Ectodermal cell (in vitro differentiated cells): ENCODE measurements around the gene NLGN4Y.

ENCODE experiments used
- H3K27ac ChIP-seq: 2 replicates; pipeline ENCODE4 v1.7.0; 2013; ENCODE audit warnings: mild to moderate bottlenecking, low read depth, low read length; ENCODE audit not compliant: insufficient read depth, poor library complexity, severe bottlenecking
- H3K27me3 ChIP-seq: 2 replicates; pipeline ENCODE4 v1.7.0; 2013; ENCODE audit warnings: mild to moderate bottlenecking, low read length; ENCODE audit not compliant: insufficient read depth, control insufficient read depth, poor library complexity, severe bottlenecking
- H3K36me3 ChIP-seq: one replicate; pipeline ENCODE4 v1.7.0; 2013; ENCODE audit warnings: low read length; ENCODE audit not compliant: control insufficient read depth, insufficient read depth
- H3K4me1 ChIP-seq: one replicate; pipeline ENCODE4 v1.7.0; 2013; ENCODE audit warnings: low read length; ENCODE audit not compliant: control insufficient read depth, insufficient read depth
- H3K4me3 ChIP-seq: 2 replicates; pipeline ENCODE4 v1.7.0; 2013; ENCODE audit warnings: low read depth, low read length, control low read depth; ENCODE audit not compliant: insufficient read depth
- H3K9me3 ChIP-seq: 2 replicates; pipeline ENCODE4 v1.7.0; 2013; ENCODE audit warnings: mild to moderate bottlenecking, low read length, moderate library complexity; ENCODE audit not compliant: control insufficient read depth
- WGBS, 2 experiments: methylation state at CpG; one replicate each; pipeline ENCODE4 v1.1.7; 2013; ENCODE audit warnings: missing lambda C conversion rate in 2 of 2; 5-methylcytosine and 5-hydroxymethylcytosine counted together

NLGN4Y gene

GRCh38 chrY:14793104-14793503 is 268.8 kb downstream of the NLGN4Y start:
- H3K27me3 ChIP-seq = no peaks in the 10 kb centered on the region
- no peaks in the 10 kb centered on the region for H3K36me3 ChIP-seq
- H3K4me1 ChIP-seq = no peaks in the 10 kb centered on the region
- H3K9me3 ChIP-seq = no peaks in the 10 kb centered on the region
- H3K4me3 ChIP-seq = no peak overlapping the region
- 79% methylated on average over 2 of the region's 4 CpGs; no CpG with 5 or more reads in 1 of the 2 experiments for WGBS, 2 experiments
- no peak overlapping the region for H3K27ac ChIP-seq

- Histone ChIP-seq H3K4me3 (no peak overlapping the region), H3K9me3 (no peaks in the 10 kb centered on the region), H3K4me1 (no peaks in the 10 kb centered on the region), H3K27ac (no peak overlapping the region), H3K27me3 (no peaks in the 10 kb centered on the region), H3K36me3 (no peaks in the 10 kb centered on the region)
- 95 to 98% methylated on average over 9 to 11 of the region's 11 CpGs for WGBS, 2 experiments
Observed at GRCh38 chrY:14793674-14794073, 269.3 kb downstream of the NLGN4Y start.

GRCh38 chrY:14798010-14798409 is 273.7 kb downstream of the NLGN4Y start:
- no peaks in the 10 kb centered on the region for H3K9me3 ChIP-seq
- WGBS, 2 experiments = 83% methylated on average over 2 of the region's 2 CpGs; no CpG with 5 or more reads in 1 of the 2 experiments
- no peak overlapping the region for H3K4me3 ChIP-seq
- H3K4me1 ChIP-seq = no peaks in the 10 kb centered on the region
- H3K27me3 ChIP-seq = no peaks in the 10 kb centered on the region
- H3K27ac ChIP-seq = no peak overlapping the region
- no peaks in the 10 kb centered on the region for H3K36me3 ChIP-seq

- no peaks in the 10 kb centered on the region for H3K4me1 ChIP-seq
- H3K9me3 ChIP-seq = no peaks in the 10 kb centered on the region
- H3K27me3 ChIP-seq = no peaks in the 10 kb centered on the region
- no peak overlapping the region for H3K27ac ChIP-seq
- WGBS, 2 experiments = 92 to 100% methylated on average over 1 to 2 of the region's 2 CpGs
- H3K4me3 ChIP-seq = no peak overlapping the region
- H3K36me3 ChIP-seq = no peaks in the 10 kb centered on the region
Observed at GRCh38 chrY:14801096-14801495, 276.8 kb downstream of the NLGN4Y start.

DNA sequence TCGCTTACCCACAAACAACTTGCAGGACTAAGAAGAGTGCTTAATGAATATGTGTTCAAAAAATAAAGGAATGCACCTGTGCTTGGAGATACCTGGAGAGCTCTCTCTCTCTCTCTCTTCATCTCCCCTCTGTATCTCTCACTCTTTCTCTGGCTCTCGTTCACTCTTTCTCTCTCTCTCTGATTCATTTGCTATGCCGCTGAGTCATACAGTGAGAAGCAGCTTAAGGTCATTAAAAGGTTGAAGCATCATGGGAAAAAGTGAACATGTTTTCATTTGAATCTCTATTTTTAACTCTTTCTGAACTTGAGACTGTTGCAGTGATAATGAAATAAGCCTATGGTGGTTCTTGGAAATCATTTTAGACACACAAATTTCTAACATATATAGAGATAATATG is 277.8 kb downstream of the NLGN4Y start:
- H3K27me3 ChIP-seq = no peaks in the 10 kb centered on the region
- no peak overlapping the region for H3K27ac ChIP-seq
- no peak overlapping the region for H3K4me3 ChIP-seq
- WGBS, 2 experiments = 93% methylated on average over 3 of the region's 3 CpGs; no CpG with 5 or more reads in 1 of the 2 experiments
- H3K4me1 ChIP-seq = no peaks in the 10 kb centered on the region
- no peaks in the 10 kb centered on the region for H3K9me3 ChIP-seq
- H3K36me3 ChIP-seq = no peaks in the 10 kb centered on the region

- Histone ChIP-seq H3K4me1 (no peaks in the 10 kb centered on the region), H3K9me3 (no peaks in the 10 kb centered on the region), H3K36me3 (no peaks in the 10 kb centered on the region), H3K27me3 (no peaks in the 10 kb centered on the region), H3K27ac (no peak overlapping the region), H3K4me3 (no peak overlapping the region)
Observed at GRCh38 chrY:14804041-14804440, 279.7 kb downstream of the NLGN4Y start.

GRCh38 chrY:14818452-14818851 is 294.1 kb downstream of the NLGN4Y start:
- H3K27ac ChIP-seq = no peak overlapping the region
- H3K4me1 ChIP-seq = no peaks in the 10 kb centered on the region
- H3K4me3 ChIP-seq = no peak overlapping the region
- H3K9me3 ChIP-seq = no peaks in the 10 kb centered on the region
- H3K36me3 ChIP-seq = no peaks in the 10 kb centered on the region
- H3K27me3 ChIP-seq = no peaks in the 10 kb centered on the region

DNA sequence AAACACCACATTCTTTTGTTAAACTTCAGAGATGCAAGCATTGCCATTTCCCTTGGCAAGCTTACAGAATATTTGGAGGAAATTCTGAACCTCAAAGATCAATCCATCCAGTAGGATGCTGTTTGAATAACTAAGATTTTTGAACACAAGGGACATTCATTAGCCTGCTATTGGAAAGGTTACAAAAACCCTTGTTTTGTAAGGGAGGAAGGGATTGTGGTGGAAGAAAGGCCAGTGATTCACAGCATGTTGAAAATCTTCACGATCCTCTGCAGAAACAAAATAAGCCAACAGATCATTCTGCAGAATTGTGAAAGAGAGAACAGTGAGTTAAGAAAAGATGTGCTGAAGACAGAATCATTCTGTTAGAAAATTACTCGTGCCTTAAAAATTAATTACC is 297.9 kb downstream of the NLGN4Y start:
- H3K9me3 ChIP-seq = no peaks in the 10 kb centered on the region
- H3K4me3 ChIP-seq = no peak overlapping the region
- no peaks in the 10 kb centered on the region for H3K4me1 ChIP-seq
- H3K27ac ChIP-seq = no peak overlapping the region
- 95% methylated on average over 2 of the region's 2 CpGs; no CpG with 5 or more reads in 1 of the 2 experiments for WGBS, 2 experiments
- H3K27me3 ChIP-seq = no peaks in the 10 kb centered on the region
- H3K36me3 ChIP-seq = no peaks in the 10 kb centered on the region

DNA sequence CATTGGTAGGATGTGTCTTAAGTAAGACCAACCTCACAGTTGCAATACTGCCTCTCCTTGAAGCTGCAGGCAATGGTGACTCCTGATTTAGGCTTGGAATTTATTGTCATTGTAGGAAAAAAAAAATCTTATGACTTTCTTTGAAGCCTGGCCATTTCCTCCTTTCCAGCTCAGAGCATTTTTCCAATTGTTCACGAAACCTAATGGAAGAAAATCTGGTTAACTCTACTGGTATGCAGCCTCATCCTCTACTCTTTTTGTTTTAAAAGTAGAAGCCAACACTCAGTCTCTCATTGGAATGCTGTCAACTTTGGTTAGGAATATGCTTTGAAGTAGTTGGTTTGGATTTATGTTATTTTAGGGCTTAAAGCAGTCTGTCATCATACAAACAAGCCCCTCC is 298.6 kb downstream of the NLGN4Y start:
- Histone ChIP-seq H3K27me3 (no peaks in the 10 kb centered on the region), H3K36me3 (no peaks in the 10 kb centered on the region), H3K4me3 (no peak overlapping the region), H3K4me1 (no peaks in the 10 kb centered on the region), H3K9me3 (no peaks in the 10 kb centered on the region), H3K27ac (no peak overlapping the region)
- WGBS, 2 experiments = 83 to 100% methylated on average over 1 of the region's 1 CpG

DNA sequence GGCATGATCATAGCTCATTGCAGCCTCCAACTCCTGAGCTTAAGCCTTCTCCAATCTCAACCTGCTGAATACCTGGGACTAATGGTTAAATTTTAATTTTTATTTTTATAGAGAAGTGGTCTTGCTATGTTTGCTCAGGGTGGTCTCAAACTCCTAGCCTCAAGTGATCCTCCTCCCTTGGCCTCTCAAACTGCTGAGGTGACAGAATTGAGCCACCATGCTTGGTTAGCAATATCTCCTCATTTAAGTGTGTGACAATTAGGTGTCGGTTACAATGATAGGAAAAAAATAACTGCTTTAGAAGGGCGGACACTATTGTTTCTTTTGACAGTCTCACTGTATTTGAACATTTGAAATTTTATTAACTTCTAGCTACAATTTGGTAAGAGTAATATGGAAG is 300.3 kb downstream of the NLGN4Y start:
- no peaks in the 10 kb centered on the region for H3K4me1 ChIP-seq
- H3K27ac ChIP-seq = no peak overlapping the region
- no peaks in the 10 kb centered on the region for H3K36me3 ChIP-seq
- no peak overlapping the region for H3K4me3 ChIP-seq
- 94% methylated on average over 2 of the region's 2 CpGs; no CpG with 5 or more reads in 1 of the 2 experiments for WGBS, 2 experiments
- no peaks in the 10 kb centered on the region for H3K27me3 ChIP-seq
- H3K9me3 ChIP-seq = no peaks in the 10 kb centered on the region

GRCh38 chrY:14825728-14826127 is 301.4 kb downstream of the NLGN4Y start:
- H3K4me1 ChIP-seq = no peaks in the 10 kb centered on the region
- no peaks in the 10 kb centered on the region for H3K9me3 ChIP-seq
- no peak overlapping the region for H3K27ac ChIP-seq
- H3K27me3 ChIP-seq = no peaks in the 10 kb centered on the region
- no peak overlapping the region for H3K4me3 ChIP-seq
- no peaks in the 10 kb centered on the region for H3K36me3 ChIP-seq
- 60 to 67% methylated on average over 1 of the region's 2 CpGs for WGBS, 2 experiments
